Stimulated activated CD4-positive, alpha-beta T cell treated with anti-CD3 and anti-CD28 coated beads, Interleukin-1b, Interleukin-23, amount 100 ng/mL, for 4 hours (primary cell): ENCODE results near the gene NTN5.
A peak's percentile ranks its signal among the peaks of the same experiment; 100 is the strongest.
"Not testable (repeated sequence)": the region's sequence is repeated elsewhere in the genome, so short reads cannot be mapped to it uniquely, and the experiment has no call there.

ENCODE experiments used
- DNase-seq, 2 donors: peaks; one replicate each; pipeline ENCODE4 v3.0.0-alpha.2; 2020; ENCODE audit warnings: low read depth in 2 of 2

NTN5 gene

DNA sequence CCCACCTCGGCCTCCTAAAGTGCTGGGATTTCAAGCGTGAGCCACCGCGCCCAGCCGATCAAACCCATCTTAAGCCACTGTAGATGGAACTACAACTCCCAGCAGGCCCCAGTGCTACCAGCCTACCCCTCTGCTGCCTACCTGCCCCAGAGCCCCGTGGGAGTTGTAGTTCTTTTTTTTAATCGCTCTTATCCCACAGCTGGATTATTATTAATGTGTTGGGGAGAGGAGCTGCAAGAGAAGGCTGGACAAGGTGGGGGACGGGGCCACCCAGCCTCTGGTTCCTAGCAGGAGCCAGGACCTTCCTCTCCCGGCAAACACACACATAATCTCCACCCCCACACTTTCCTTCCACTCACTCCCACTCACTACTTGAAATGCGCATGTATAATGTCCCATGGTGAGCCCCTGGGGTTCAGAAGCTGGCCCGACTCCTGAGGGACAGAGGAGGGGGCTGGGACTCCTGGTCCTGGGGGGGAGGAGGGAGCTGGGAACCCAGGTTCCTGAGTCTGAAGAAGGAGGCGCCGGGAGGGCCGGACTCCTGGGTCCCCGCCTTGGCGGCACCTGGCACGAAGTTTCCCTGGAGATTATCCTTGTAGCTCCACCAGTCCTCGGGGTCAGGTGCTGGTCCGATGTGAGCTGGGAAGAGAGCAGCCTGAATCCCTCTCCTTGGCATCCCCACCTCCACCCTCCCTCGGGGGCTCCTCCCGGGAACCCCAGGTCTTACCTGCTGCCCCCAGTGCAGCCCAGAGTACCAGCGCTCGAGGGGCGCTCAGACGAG is 27.8 kb downstream of the NTN5 start:
- peak; percentile 56 to 64 for DNase-seq

GRCh38 chr19:48644355-48644754 is 28.5 kb downstream of the NTN5 start:
- DNase-seq, result no peak

GRCh38 chr19:48642862-48643261 is 30.0 kb downstream of the NTN5 start:
- DNase-seq, result no peak

DNA sequence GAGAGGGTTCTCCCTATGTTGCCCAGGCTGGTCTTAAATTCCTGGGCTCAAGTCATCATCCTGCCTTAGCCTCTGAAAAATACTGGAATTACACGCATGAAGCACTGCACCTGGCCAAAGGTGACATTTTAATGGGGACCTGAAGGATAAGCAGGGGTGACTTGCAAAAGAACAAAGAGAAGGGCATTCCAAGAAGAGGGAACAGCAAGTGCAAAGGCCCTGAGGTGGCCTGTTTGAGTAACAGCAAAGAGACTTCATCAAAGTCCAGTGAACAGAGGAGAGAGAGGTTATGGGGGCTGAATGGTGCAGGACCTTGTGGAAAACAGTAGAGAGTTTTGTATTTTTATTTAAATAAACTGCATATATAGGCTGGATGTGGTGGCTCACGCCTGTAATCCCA is 31.0 kb downstream of the NTN5 start:
- DNase-seq, result no peak

DNA sequence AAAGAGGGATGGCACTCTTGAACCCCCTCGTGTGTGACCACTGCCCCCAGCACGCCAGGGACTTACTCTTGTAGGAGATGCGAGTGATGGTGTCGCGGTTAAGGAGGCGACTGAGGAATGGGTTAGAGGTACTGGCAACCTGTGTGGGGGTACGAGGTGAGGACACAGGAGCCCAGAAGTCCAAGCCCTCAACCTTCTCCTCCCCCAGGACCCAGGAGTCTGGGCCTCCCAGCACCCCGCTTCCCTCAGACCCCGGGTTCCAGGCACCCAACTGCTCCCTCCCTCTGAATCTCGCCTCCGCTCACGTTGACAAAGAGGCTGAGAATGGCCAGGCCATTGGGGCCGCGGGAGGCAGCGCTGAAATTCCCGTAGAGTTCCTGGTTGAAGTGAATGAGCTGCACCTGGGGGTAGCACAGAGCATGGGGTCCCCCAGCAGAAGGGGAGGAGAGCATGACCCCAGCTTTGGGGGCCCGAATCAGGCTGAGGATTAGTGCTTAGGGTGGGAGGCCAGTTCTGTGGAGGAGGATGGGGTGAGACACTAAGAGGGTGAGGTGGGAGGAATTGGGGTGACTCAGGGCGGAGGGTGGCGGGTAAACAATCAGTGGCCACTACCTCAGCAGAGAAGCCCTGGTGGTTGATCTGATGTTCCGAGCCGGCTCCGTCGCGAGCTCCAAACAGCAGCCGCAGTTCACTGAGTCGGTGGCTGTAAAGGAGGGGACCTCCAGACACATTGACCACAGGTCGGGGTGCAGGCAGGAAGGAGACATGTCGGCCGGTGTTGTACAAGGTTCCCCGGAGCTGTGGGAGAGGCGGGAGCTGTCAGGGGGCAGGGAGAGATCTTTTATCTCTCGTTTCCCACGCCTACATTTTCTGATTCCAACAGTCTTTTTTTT is 33.1 kb downstream of the NTN5 start:
- DNase-seq, result no peak

- DNase-seq, result no peak
Observed at GRCh38 chr19:48638831-48639381, 33.9 kb downstream of the NTN5 start.

GRCh38 chr19:48637948-48638830 is 34.6 kb downstream of the NTN5 start:
- peak; percentile 65 to 70 for DNase-seq

DNA sequence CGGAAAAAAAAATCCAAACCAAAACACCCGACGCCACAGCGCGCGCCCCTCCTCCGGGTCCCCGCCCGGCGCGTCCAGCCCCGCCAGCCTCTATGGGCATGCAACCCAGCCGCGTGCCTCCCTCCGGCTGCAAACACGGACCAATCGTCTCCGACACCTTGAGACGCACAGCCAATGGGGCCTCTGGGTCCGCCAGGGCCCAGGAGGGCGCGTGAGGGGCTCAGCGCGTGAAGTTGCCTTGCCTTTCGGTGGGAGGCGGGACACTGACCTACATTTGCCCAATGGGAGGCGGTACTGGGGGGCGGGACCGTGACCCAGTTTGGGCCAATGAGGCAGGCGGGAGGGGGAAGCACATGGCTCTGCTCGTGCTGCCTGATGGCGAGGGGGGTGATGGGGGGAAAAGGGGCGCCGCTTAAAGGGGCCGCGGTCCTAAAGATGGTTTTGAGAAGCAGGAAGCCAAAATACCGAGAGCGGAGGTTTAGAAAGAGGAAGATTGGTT is 35.3 kb downstream of the NTN5 start:
- peak; percentile 97 to 99 for DNase-seq

DNA sequence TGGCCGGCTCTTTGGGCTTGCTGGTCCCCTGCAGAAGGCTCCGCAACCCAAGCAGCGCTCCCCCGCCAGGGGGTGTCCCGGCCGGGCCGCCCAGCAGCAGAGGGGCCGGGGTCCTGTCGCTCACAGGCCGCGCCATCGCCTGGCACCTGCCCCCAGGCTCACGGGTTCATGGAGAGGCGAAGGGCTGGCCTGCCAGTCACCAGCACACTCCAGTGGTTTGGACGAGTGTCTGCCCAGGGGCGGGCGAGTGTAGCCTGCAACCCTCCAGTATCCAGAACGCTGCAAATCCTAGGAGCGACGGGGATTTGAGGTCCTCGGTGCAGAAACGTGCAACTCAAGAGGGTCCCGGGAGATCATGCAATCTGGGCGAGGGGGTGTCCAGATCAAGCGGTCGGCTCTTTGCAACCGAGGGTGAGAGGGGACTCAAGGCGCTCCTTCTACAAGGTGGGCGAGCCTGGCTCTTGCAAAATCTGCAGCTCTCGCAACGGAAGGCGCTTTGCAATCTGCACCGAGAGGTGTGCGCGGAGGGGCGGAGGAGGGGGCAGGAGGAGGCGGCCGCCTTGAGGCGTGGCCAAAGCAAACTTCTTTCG is 35.9 kb downstream of the NTN5 start, which contains the start of gene DBP:
Gene DBP, minus strand, starts transcription at position 521 of the 590 bp plus-strand sequence. Its CDS starts 385 bp downstream, at position 136.
- no peak for DNase-seq

DNA sequence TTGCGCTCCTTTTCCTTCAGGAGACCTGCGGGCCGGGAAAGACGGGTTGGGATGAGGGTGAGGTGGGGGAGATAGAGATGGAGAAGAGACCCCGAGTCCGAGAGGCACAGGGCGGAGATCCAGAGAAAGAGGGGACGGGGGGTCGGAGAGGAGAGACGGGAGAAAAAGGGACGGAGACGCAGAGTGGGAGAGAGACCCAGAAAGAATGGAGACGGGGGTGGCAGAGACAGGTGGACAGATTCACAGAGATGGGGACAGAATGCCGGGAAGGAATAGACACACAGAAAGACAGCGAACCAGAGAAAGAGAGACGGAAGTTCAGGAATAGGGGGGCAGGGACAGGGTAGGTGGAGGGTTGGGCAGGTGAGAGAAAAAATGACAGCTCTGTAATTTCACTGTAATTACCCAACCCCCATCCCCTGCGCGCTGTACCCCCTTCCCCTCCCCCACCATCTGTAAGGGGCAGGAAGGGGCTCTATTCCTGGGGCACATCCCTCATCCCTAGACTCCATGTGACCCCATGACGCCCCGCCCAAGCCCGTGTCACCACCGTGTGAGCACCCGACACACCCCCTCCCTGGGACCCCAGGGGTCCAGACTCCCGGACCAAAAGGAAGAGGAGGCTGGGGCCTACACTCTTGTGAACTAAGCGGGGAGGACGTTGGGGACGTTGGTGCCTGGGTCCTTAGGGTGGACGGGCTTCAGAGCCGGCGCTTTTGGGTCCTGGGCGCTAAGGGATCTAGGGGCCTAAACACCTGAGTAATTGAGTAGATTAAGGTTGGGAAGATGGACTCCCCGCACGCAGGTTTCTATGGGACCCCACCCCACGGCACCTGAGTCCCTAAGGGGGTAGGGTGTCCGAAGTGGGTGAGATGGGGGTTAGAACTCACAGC is 36.6 kb downstream of the NTN5 start:
- DNase-seq, result no peak

- DNase-seq, result peak; percentile 68 to 76
Observed at GRCh38 chr19:48635263-48635965, 37.4 kb downstream of the NTN5 start.

GRCh38 chr19:48634424-48635262 is 38.2 kb downstream of the NTN5 start:
- DNase-seq, result peak; percentile 88 to 95

GRCh38 chr19:48634036-48634342 is 38.8 kb downstream of the NTN5 start:
- no peak for DNase-seq

DNA sequence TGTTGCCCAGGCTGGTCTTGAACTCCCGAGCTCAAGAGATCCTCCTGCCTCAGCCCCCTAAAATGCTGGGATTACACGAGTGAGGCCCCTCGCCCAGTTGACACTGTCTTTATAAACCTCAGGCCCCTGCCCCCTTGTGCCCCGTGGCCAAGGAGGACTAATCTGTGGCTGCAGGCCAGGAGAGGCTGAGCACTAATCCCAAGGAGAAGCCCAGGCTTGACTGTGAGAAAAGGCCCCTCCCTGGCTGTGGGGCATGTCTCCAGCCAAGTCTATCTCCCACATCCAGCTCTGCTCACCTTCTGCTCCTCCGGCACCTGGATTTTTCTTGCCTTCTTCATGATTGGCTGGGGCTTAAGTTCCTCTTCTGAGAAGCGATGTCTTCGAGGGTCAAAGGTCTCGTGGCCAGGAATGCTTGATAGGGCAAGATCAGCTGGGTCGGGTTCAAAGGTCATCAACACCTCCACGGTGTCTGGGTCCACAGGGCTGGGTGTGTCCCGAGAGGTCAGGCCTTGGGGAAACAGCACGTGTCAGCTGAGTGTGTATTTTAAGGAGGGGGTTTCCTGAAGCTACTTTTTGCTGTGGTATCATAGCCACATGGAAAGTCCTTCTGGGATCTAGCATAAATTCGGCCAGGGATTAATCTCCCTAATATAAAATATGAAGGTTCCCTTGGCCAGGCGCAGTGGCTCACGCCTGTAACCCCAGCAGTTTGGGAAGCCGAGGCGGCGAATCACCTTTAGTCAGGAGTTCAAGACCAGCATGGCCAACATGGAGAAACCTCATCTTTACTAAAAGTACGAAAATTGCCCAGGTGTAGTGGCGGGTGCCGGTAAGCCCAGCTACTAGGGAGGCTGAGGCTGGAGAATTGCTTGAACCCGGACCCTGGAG is 39.4 kb downstream of the NTN5 start:
- DNase-seq, result no peak

- DNase-seq, result no peak
Observed at GRCh38 chr19:48632692-48633147, 40.1 kb downstream of the NTN5 start.

DNA sequence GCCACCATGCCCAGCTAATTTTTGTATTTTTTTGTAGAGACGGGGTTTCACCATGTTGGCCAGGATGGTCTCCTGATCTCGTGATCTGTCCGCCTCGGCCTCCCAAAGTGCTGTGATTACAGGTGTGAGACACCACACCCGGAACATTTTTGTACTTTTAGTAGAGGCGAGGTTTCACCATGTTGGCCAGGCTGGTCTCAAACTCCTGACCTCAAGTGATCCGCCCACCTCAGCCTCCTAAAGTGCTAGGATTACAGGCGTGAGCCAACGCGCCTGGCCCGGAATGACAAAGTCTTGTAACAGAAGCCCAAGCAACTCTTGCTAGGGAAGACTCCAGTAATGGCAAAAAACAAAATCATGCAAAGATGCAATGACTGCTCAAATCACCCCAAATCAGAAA is 40.5 kb downstream of the NTN5 start:
- not testable (repeated sequence) for DNase-seq

DNA sequence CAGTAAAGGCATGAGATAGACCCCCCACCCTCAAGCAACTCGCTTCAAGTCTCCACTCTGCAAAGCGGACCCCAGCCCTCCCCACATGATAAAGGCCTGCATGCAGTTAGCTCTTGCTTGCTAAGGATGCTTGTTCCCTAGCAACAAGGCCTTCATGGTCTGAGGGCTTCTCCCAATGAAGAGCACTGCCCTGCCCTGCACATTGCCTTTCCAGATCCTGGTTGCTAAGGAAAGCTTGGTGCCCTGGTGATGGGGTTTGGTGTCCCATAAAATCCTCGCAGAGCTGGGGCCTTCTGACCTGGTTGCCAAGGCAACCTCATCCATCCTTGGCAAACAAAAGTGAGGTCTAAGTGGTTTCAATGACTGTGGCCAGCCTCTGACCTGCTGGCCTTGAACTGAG is 41.6 kb downstream of the NTN5 start:
- no peak for DNase-seq
